Tibial artery (tissue), 4 donors: ENCODE data around the gene NKAPD1.

Source experiments
- DNase-seq, 2 donors: peaks; one replicate each; pipeline ENCODE4 v3.0.0-alpha.2; 2019
- H3K27ac ChIP-seq, 2 donors: fragments of 200-600 bp; sonication (generic) in 1 of 2; 1 replicate in 1 of 2; 2 replicates in 1 of 2; pipeline ENCODE4 v1.5.1; 2018 to 2019; ENCODE audit warnings: mild to moderate bottlenecking in 1 of 2
- H3K27me3 ChIP-seq, 2 donors: fragments of 200-600 bp; sonication (generic) in 1 of 2; one replicate each; pipeline versions ENCODE4 v1.5.1 to v1.6.0; 2016 to 2019
- H3K36me3 ChIP-seq, 3 donors: fragments of 200-600 bp; sonication (generic) in 2 of 3; one replicate each; pipeline ENCODE4 v1.5.1; 2016 to 2019; ENCODE audit warnings: mild to moderate bottlenecking in 2 of 3
- H3K4me1 ChIP-seq, 4 donors: fragments of 200-600 bp; sonication (generic) in 2 of 4; 1 replicate in 3 of 4; 2 replicates in 1 of 4; pipeline ENCODE4 v1.5.1; 2016 to 2019
- H3K4me3 ChIP-seq, 2 donors: fragments of 200-600 bp; sonication (generic) in 1 of 2; 1 replicate in 1 of 2; 2 replicates in 1 of 2; pipeline ENCODE4 v1.5.1; 2018 to 2019; ENCODE audit warnings: mild to moderate bottlenecking in 2 of 2
- H3K9me3 ChIP-seq, 3 donors: fragments of 200-600 bp; sonication (generic) in 1 of 3; one replicate each; pipeline ENCODE4 v1.5.1; 2016 to 2019
- intact Hi-C: fragments of 100-400 bp; cut with DNase I; formaldehyde crosslinking; loops from one replicate; pipeline ENCODE4 v1.15.0; 2023; ENCODE audit warnings: low total_unique reads
- TF ChIP-seq, protein P1 (sequence below), 2 experiments: fragments of 200-600 bp in 1 of 2; fragments of 450-650 bp in 1 of 2; IDR thresholded peaks; one replicate each; pipeline ENCODE4 v1.5.1; 2017 to 2019; ENCODE audit warnings: antibody characterized with exemption in 2 of 2, mild to moderate bottlenecking in 1 of 2, moderate library complexity in 1 of 2

Gene NKAPD1

DNA sequence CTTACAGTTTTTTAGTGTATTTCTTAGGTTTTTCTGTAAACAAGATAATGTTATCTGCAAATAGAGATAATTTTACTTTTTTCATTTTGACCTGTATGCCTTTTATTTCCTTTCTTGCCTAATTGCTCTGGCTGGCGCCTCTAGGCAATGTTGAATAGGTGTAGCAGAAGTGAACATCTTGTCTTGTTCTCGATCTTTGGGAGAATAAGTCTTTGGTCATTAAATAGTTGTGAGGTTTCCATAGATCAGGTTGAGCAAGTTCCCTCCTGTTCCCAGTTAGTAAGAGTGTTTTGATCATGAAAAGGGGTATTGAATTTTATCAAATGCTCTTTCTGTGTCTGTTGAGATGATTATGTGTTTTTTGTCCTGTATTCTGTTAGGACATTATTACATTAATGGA is 24.3 kb upstream of the NKAPD1 start:
- Histone ChIP-seq H3K27ac (no peak overlapping the region), H3K4me1 (peaks cover 0 to 9% (median 0%) of the 10 kb centered on the region in 4 donors), H3K4me3 (no peak overlapping the region), H3K27me3 (no peaks in the 10 kb centered on the region), H3K9me3 (no peaks in the 10 kb centered on the region), H3K36me3 (peaks cover 54 to 76% (median 71%) of the 10 kb centered on the region in 3 donors)
- DNase-seq: no peak
- TF ChIP-seq, protein P1, sequence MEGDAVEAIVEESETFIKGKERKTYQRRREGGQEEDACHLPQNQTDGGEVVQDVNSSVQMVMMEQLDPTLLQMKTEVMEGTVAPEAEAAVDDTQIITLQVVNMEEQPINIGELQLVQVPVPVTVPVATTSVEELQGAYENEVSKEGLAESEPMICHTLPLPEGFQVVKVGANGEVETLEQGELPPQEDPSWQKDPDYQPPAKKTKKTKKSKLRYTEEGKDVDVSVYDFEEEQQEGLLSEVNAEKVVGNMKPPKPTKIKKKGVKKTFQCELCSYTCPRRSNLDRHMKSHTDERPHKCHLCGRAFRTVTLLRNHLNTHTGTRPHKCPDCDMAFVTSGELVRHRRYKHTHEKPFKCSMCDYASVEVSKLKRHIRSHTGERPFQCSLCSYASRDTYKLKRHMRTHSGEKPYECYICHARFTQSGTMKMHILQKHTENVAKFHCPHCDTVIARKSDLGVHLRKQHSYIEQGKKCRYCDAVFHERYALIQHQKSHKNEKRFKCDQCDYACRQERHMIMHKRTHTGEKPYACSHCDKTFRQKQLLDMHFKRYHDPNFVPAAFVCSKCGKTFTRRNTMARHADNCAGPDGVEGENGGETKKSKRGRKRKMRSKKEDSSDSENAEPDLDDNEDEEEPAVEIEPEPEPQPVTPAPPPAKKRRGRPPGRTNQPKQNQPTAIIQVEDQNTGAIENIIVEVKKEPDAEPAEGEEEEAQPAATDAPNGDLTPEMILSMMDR (IDR thresholded peaks at IDR 0.05): no peak
- intact Hi-C loops: loop anchor here (5.0 kb wide), 1 partner anchor 1597 kb away; no protein-coding TSS in a partner anchor

DNA sequence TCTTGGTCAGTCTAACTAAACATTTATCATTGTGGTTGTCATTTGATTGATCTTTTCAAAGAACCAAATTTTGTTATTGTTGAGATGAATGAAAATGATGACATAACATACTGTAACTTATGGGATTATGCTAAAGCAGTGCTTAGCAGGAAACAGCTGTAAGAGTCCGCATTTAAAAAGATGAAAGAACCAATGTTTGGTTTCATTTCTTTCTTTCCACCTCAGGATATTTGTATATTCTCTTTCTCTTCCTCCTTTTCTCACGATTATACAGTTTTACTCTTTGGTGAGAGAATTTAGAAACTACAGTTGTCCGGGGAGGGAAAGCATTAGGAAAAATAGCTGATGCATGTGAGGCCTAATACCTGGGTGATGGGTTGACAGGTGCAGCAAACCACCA is 23.4 kb upstream of the NKAPD1 start:
- TF ChIP-seq, protein P1 (IDR thresholded peaks at IDR 0.05): no peak
- no peaks in the 10 kb centered on the region for H3K9me3 ChIP-seq
- intact Hi-C loops: no loop called here
- no peak overlapping the region for H3K27ac ChIP-seq
- peaks cover 0 to 9% (median 0%) of the 10 kb centered on the region in 4 donors for H3K4me1 ChIP-seq
- H3K36me3 ChIP-seq: peaks cover 48 to 73% (median 64%) of the 10 kb centered on the region in 3 donors
- no peak overlapping the region for H3K4me3 ChIP-seq
- no peak for DNase-seq
- no peaks in the 10 kb centered on the region for H3K27me3 ChIP-seq

DNA sequence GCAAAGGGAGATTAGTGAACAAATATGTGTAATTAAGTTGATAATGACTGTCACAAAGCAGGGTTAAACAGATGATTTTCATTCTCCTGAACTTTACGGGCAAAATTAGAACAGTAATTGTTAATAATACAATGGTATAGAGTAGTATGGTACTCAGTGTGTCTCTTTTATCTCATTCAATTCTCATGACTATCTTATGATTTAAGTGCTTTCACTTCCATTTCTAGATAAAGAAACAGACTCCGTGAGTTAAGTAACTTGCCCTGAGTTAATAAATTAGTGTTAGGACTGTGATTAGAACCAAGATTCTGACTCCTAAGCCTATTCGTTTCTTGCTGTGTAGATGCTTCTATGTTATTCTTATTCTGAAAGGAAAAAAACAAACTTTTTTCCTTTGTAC is 22.3 kb upstream of the NKAPD1 start:
- H3K27ac ChIP-seq: no peak overlapping the region
- DNase-seq: no peak
- intact Hi-C loops: no loop called here
- peaks cover 39 to 66% (median 54%) of the 10 kb centered on the region in 3 donors for H3K36me3 ChIP-seq
- no peaks in the 10 kb centered on the region for H3K27me3 ChIP-seq
- H3K4me1 ChIP-seq: peaks cover 0 to 9% (median 0%) of the 10 kb centered on the region in 4 donors
- TF ChIP-seq, protein P1 (IDR thresholded peaks at IDR 0.05): no peak
- H3K4me3 ChIP-seq: no peak overlapping the region
- H3K9me3 ChIP-seq: no peaks in the 10 kb centered on the region

DNA sequence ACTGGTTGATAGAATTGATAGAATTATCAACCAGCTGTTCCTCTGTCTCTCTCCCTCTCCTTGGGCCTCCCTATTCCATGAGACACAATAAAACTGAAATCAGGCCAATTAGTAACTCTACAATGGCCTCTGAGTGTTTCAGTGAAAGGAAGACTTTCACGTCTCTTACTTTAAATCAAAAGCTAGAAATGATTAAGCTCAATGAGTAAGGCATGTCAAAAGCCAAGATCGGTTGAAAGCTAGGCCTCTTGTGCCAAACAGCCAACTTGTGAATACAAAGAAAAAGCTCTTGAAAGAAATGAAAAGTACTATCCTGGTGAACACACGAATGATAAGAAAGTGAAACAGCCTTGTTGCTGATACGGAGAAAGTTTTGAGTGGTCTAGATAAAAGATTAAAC is 16.9 kb upstream of the NKAPD1 start:
- no peaks in the 10 kb centered on the region for H3K9me3 ChIP-seq
- H3K27me3 ChIP-seq: no peaks in the 10 kb centered on the region
- no peak overlapping the region for H3K4me3 ChIP-seq
- H3K27ac ChIP-seq: no peak overlapping the region
- peaks cover 45 to 86% (median 61%) of the 10 kb centered on the region in 3 donors for H3K36me3 ChIP-seq
- TF ChIP-seq, protein P1 (IDR thresholded peaks at IDR 0.05): no peak
- intact Hi-C loops: no loop called here
- H3K4me1 ChIP-seq: no peaks in the 10 kb centered on the region
- no peak for DNase-seq

DNA sequence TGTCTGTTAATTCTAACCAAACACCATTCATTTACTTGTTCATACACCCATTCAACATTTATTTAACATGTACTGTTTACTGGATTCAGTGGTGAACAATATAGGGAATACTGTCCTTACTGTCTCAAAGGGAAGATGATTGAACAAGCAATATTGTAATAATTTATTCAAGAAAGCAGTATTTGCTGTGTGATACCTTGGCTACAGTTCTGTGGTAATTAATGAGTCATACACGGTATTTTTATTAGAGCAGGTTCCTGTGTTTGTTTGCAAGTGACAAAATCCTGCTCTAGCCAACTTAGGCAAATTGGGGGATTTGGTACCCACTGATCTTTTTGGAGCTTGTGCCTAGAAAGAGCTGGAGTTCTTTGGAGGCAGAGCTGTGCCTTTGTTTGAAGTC is 16.0 kb upstream of the NKAPD1 start:
- Histone ChIP-seq H3K4me1 (no peaks in the 10 kb centered on the region), H3K9me3 (no peaks in the 10 kb centered on the region), H3K36me3 (peaks cover 41 to 86% (median 63%) of the 10 kb centered on the region in 3 donors), H3K4me3 (no peak overlapping the region), H3K27ac (no peak overlapping the region), H3K27me3 (no peaks in the 10 kb centered on the region)
- DNase-seq: no peak
- TF ChIP-seq, protein P1 (IDR thresholded peaks at IDR 0.05): no peak
- intact Hi-C loops: no loop called here

DNA sequence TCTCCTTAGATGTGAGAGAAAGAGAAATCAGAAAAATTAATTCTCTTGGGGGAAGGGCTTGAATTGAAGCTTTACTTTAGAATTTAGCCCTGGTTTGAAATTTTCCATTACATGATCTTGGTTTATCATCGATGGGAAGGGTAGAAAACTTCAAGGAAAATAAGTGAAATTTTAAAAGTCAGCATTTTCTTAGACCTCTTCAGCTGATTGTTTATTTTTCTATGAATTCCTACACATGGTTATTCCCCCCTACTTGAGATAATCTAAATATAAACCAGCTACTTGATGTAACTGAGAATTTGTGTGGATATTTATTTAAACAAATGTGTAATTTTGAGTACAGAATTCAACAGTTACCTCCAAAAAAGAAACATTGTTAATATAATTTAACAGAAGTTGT is 11.2 kb upstream of the NKAPD1 start:
- DNase-seq: no peak
- Histone ChIP-seq H3K4me1 (no peaks in the 10 kb centered on the region), H3K27me3 (no peaks in the 10 kb centered on the region), H3K9me3 (no peaks in the 10 kb centered on the region), H3K27ac (no peak overlapping the region), H3K36me3 (peaks cover 34 to 49% (median 37%) of the 10 kb centered on the region in 3 donors), H3K4me3 (no peak overlapping the region)
- intact Hi-C loops: no loop called here
- TF ChIP-seq, protein P1 (IDR thresholded peaks at IDR 0.05): no peak
